Transverse colon (tissue), 4 donors: Measurements from ENCODE around the gene NUB1. TPM values are rescaled to one million over a fixed set of nuclear protein-coding genes. Genes with fewer than 3 reads are reported as not detected.

ENCODE experiments used
- DNase-seq: peaks from one replicate; pipeline ENCODE4 v3.0.0-alpha.2; 2019
- H3K27ac ChIP-seq, 4 donors: fragments of 200-600 bp; sonication (generic); 2 replicates each; pipeline ENCODE4 v1.5.1; 2016 to 2018; ENCODE audit warnings: inconsistent platforms in 4 of 4
- H3K27me3 ChIP-seq: fragments of 200-600 bp; sonication (generic); 2 replicates; pipeline ENCODE4 v1.5.1; 2017; ENCODE audit warnings: inconsistent platforms
- H3K36me3 ChIP-seq, 4 donors: fragments of 200-600 bp; sonication (generic); 2 replicates each; pipeline ENCODE4 v1.5.1; 2017 to 2019; ENCODE audit warnings: inconsistent platforms in 4 of 4
- H3K4me1 ChIP-seq, 4 donors: fragments of 200-600 bp; sonication (generic); 2 replicates each; pipeline ENCODE4 v1.5.1; 2017 to 2020; ENCODE audit warnings: inconsistent platforms in 4 of 4
- H3K4me3 ChIP-seq, 4 donors: fragments of 200-600 bp; sonication (generic); 1 replicate in 1 of 4; 2 replicates in 3 of 4; pipeline versions ENCODE4 v1.5.1 to v1.6.1; 2017 to 2019; ENCODE audit warnings: inconsistent platforms in 4 of 4
- H3K9me3 ChIP-seq, 2 donors: fragments of 200-600 bp; sonication (generic); 2 replicates each; pipeline ENCODE4 v1.5.1; 2017 to 2019; ENCODE audit warnings: inconsistent platforms in 2 of 2
- EP300 ChIP-seq: sonication (generic); formaldehyde crosslinking; IDR thresholded peaks from one replicate; pipeline ENCODE4 v1.6.1; 2017; ENCODE audit warnings: antibody characterized with exemption, low read depth
- POLR2A ChIP-seq: fragments of 450-650 bp; IDR thresholded peaks from one replicate; pipeline ENCODE4 v1.6.1; 2016; ENCODE audit warnings: antibody characterized with exemption, mild to moderate bottlenecking, moderate library complexity
- POLR2AphosphoS5 ChIP-seq, 3 donors: sonication (generic); formaldehyde crosslinking; IDR thresholded peaks; one replicate each; pipeline ENCODE4 v1.6.1; 2016; ENCODE audit warnings: antibody characterized with exemption in 3 of 3
- WGBS, 2 donors: methylation state at CpG; one replicate each; pipeline ENCODE4 v1.1.5; 2018; ENCODE audit warnings: low coverage in 1 of 2; 5-methylcytosine and 5-hydroxymethylcytosine counted together
- in situ Hi-C, 4 donors: fragments of 200-750 bp; cut with MboI; loops; one replicate each; pipeline versions ENCODE4 v1.15.0 to v1.15.1; 2017; ENCODE audit warnings: low sequenced_read_pairs in 3 of 4, low pct_ligation_motif_present in 1 of 4, low pct_unique_long_range_greater_than_20kb in 1 of 4
- intact Hi-C: fragments of 100-400 bp; cut with DNase I; formaldehyde crosslinking; loops from one replicate; pipeline ENCODE4 v1.15.1; 2023; ENCODE audit warnings: low total_unique reads
- total RNA-seq, 4 donors: library from RNA; depleted of rRNA; stranded (reverse); fragments of >200 nt; gene quantifications; one replicate each; pipeline ENCODE4 v1.1.0, GENCODE V29; 2016
- TF ChIP-seq, protein P1 (sequence below), 5 experiments: fragments of 200-600 bp in 3 of 5; fragments of 450-650 bp in 2 of 5; sonication (generic) in 3 of 5; IDR thresholded peaks; 1 replicate in 2 of 5; 2 replicates in 3 of 5; pipeline ENCODE4 v1.5.1; 2016 to 2017; ENCODE audit warnings: antibody characterized with exemption in 5 of 5, inconsistent platforms in 3 of 5, mild to moderate bottlenecking in 2 of 5, moderate library complexity in 1 of 5

The NUB1 gene
- total RNA-seq, 4 donors from 2014 or later = 26.3 to 69.5 (median 56.4) TPM

GRCh38 chr7:151381098-151381347, 39.4 kb downstream of the NUB1 start:
- 29 to 49% methylated on average over 4 to 7 of the region's 7 CpGs for WGBS, 2 donors
- no peak for DNase-seq
- TF ChIP-seq POLR2A = no peak
- TF ChIP-seq EP300 = no peak
- TF ChIP-seq POLR2AphosphoS5 (IDR thresholded peaks at IDR 0.05) = no peak
- TF ChIP-seq, protein P1, sequence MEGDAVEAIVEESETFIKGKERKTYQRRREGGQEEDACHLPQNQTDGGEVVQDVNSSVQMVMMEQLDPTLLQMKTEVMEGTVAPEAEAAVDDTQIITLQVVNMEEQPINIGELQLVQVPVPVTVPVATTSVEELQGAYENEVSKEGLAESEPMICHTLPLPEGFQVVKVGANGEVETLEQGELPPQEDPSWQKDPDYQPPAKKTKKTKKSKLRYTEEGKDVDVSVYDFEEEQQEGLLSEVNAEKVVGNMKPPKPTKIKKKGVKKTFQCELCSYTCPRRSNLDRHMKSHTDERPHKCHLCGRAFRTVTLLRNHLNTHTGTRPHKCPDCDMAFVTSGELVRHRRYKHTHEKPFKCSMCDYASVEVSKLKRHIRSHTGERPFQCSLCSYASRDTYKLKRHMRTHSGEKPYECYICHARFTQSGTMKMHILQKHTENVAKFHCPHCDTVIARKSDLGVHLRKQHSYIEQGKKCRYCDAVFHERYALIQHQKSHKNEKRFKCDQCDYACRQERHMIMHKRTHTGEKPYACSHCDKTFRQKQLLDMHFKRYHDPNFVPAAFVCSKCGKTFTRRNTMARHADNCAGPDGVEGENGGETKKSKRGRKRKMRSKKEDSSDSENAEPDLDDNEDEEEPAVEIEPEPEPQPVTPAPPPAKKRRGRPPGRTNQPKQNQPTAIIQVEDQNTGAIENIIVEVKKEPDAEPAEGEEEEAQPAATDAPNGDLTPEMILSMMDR (IDR thresholded peaks at IDR 0.05) = no peak
- H3K27ac ChIP-seq = no peak overlapping the region
- peak overlapping the region in 2 of 4 donors; percentile 31 to 40 for H3K4me3 ChIP-seq
- H3K4me1 ChIP-seq = peaks cover 6 to 16% (median 14%) of the 10 kb centered on the region in 4 donors
- peaks cover 0 to 16% (median 7%) of the 10 kb centered on the region in 4 donors for H3K36me3 ChIP-seq
- intact Hi-C loops (no loop called here), in situ Hi-C loops (no loop called here)
- no peaks in the 10 kb centered on the region for H3K9me3 ChIP-seq
- peaks cover 28% of the 10 kb centered on the region for H3K27me3 ChIP-seq

DNA sequence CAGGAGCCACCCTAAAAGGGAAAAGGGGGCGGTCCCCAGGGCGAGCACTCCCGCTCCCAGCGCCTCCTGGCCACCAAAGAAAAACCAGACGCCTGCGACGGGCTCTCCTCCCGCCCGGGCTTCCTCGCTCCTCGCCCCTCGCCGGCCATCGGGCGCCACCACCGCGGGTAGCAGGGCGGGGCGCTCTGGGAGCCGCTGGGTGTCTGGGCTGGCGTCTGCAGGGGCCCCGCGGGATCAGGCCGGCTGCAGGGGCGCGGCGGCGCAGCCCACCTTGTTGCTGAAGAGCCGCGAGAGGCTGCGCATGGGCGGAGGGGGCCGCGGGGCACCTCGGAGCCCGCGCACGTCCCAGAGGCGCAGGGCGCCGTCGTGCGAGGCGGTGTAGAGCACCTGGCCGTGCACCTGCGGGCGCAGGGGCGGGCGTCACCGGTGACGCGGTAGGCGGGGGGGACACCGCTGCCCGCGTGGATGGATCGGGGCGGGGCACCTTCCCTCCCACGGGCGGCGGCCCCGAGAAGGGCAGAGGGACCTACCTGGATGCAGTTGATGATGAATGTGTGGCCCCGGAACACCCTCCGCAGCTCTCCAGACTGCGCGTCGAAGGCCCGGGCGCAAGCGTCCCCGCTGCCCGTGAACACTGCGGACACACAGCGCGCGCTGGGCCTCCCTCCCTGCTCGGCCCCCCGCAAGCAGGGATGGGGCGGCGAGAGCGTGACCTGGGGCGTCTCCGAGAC, 39.9 kb downstream of the NUB1 start:
- Histone ChIP-seq H3K27ac (no peak overlapping the region), H3K4me1 (peaks cover 6 to 16% (median 14%) of the 10 kb centered on the region in 4 donors), H3K4me3 (peak overlapping the region in 2 of 4 donors; percentile 31 to 40), H3K36me3 (peaks cover 0 to 12% (median 5%) of the 10 kb centered on the region in 4 donors), H3K9me3 (no peaks in the 10 kb centered on the region), H3K27me3 (peaks cover 28% of the 10 kb centered on the region)
- peak; percentile 20 for DNase-seq
- TF ChIP-seq POLR2A (no peak), EP300 (no peak), POLR2AphosphoS5 (IDR thresholded peaks at IDR 0.05) (no peak)
- TF ChIP-seq, protein P1 (IDR thresholded peaks at IDR 0.05) = no peak
- WGBS, 2 donors = 14% methylated on average over 69 of the region's 83 CpGs; no CpG with 5 or more reads in 1 of the 2 donors
- intact Hi-C loops (no loop called here), in situ Hi-C loops (no loop called here)

DNA sequence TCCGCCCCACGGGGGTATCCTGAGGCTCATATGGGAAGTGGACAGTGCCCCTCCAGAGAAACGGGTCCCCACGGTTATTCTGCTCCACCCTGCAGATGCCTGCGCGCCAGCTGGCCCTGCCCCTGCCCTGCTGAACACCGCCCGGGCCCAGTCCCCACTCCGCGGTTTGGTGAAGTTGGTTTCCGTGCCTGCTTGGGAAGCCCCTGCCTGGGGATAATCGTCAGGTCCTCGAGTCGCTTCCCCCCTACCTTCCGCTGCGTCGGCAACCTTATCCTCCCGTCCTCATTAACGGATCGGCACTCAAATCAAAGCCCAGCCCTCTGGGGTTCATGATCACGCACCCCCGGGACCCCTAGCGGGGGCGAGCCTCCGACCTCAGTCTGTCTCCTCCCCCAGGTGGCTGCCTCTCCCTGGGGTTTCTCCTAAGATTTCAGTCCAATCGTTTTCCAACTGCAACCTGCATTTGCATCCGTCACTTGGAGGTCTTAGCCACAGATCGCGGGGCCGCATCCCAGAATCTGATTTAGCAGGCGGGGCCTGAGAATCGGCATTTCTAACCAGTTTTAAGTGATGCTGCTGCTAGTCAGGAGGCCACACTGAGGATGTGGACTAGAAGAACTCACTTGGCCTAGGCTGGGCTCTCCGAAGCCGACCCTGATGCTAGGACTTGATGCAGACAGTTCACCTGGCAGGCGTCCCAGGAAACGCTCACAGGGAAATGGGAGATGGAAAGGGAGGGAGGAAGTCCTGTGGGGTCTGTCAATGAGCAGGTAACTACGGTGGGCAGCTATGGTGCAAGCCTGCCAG, 40.7 kb downstream of the NUB1 start:
- Histone ChIP-seq H3K4me3 (peak overlapping the region in 2 of 4 donors; percentile 31 to 40), H3K4me1 (peaks cover 6 to 16% (median 14%) of the 10 kb centered on the region in 4 donors), H3K9me3 (no peaks in the 10 kb centered on the region), H3K36me3 (peaks cover 0 to 4% (median under 1%) of the 10 kb centered on the region in 4 donors), H3K27me3 (peaks cover 28% of the 10 kb centered on the region), H3K27ac (no peak overlapping the region)
- intact Hi-C loops (no loop called here), in situ Hi-C loops (no loop called here)
- TF ChIP-seq, protein P1 (IDR thresholded peaks at IDR 0.05) = no peak
- TF ChIP-seq POLR2AphosphoS5 (IDR thresholded peaks at IDR 0.05) (no peak), EP300 (no peak), POLR2A (no peak)
- DNase-seq = no peak
- 27 to 45% methylated on average over 10 to 29 of the region's 37 CpGs for WGBS, 2 donors

GRCh38 chr7:151383638-151384351, 42.2 kb downstream of the NUB1 start:
- no peak for DNase-seq
- H3K27me3 ChIP-seq = peaks cover 28% of the 10 kb centered on the region
- 66 to 86% methylated on average over 4 to 15 of the region's 15 CpGs for WGBS, 2 donors
- H3K9me3 ChIP-seq = no peaks in the 10 kb centered on the region
- peaks cover 6 to 16% (median 14%) of the 10 kb centered on the region in 4 donors for H3K4me1 ChIP-seq
- intact Hi-C loops = no loop called here
- H3K27ac ChIP-seq = no peak overlapping the region
- in situ Hi-C loops = no loop called here
- H3K36me3 ChIP-seq = no peaks in the 10 kb centered on the region
- TF ChIP-seq POLR2AphosphoS5 (IDR thresholded peaks at IDR 0.05) = no peak
- no peak overlapping the region for H3K4me3 ChIP-seq
